Naive thymus-derived CD8-positive, alpha-beta T cell (primary cell): ENCODE measurements around the gene MRPL47. TPM values are rescaled to one million over a fixed set of nuclear protein-coding genes. Genes with fewer than 3 reads are reported as not detected.

Source experiments
- ATAC-seq, 2 donors: fragments of 150-1000 bp; cut with Tn5 transposase in 1 of 2; sonication (Bioruptor Pico), chemical (Tn5 transposase) in 1 of 2; 1 replicate in 1 of 2; 2 replicates in 1 of 2; pipeline ENCODE4 v1.10.0; 2021; ENCODE audit warnings: mild to moderate bottlenecking in 2 of 2, moderate library complexity in 2 of 2
- POLR2A ChIA-PET: fragments of 350-600 bp; sonication (Branson Sonifier 250); formaldehyde crosslinking; loops from one replicate; lab custom pipeline; 2021; ENCODE audit warnings: antibody characterized with exemption; lab: Charles Lee
- DNase-seq, 10 donors: peaks; one replicate each; pipeline versions ENCODE4 v3.0.0 to v3.0.0-alpha.2; 2020 to 2022
- H3K27ac Mint-ChIP-seq, 10 donors: one replicate each; pipeline ENCODE4 v1.8.0; 2020 to 2022; ENCODE audit warnings: mild to moderate bottlenecking in 10 of 10, mixed read lengths in 10 of 10, moderate library complexity in 4 of 10, inconsistent platforms in 1 of 10
- H3K27me3 Mint-ChIP-seq, 5 donors: one replicate each; pipeline ENCODE4 v1.8.0; 2021 to 2022; ENCODE audit warnings: mixed read lengths in 5 of 5
- H3K36me3 Mint-ChIP-seq, 3 donors: one replicate each; pipeline ENCODE4 v1.8.0; 2020 to 2022; ENCODE audit warnings: mixed read lengths in 3 of 3, mild to moderate bottlenecking in 2 of 3, inconsistent platforms in 1 of 3
- H3K4me1 Mint-ChIP-seq, 4 donors: one replicate each; pipeline ENCODE4 v1.8.0; 2021 to 2022; ENCODE audit warnings: mixed read lengths in 4 of 4
- H3K4me3 Mint-ChIP-seq, 10 donors: one replicate each; pipeline ENCODE4 v1.8.0; 2020 to 2022; ENCODE audit warnings: mild to moderate bottlenecking in 10 of 10, mixed read lengths in 10 of 10, moderate library complexity in 6 of 10, inconsistent platforms in 1 of 10
- H3K9me3 Mint-ChIP-seq, 9 donors: one replicate each; pipeline ENCODE4 v1.8.0; 2020 to 2022; ENCODE audit warnings: mixed read lengths in 9 of 9, mild to moderate bottlenecking in 3 of 9, inconsistent platforms in 1 of 9, moderate library complexity in 1 of 9
- polyA plus RNA-seq, 3 donors: library from polyadenylated mRNA; unstranded; fragments of 300-500 nt; fragmentation: Illumina TruSeq; gene quantifications; one replicate each; pipeline ENCODE4 v1.2.3, GENCODE V29; 2021
- total RNA-seq, 8 experiments: library from RNA in 2 of 8; stranded (reverse) in 2 of 8; gene quantifications; one replicate each; pipeline ENCODE4 v1.2.3 and lab custom pipeline; 2021 to 2026

MRPL47 gene
- total and polyA plus RNA-seq, 5 experiments from 2014 or later, result 23.6 to 51.4 (median 47.1) TPM

DNA sequence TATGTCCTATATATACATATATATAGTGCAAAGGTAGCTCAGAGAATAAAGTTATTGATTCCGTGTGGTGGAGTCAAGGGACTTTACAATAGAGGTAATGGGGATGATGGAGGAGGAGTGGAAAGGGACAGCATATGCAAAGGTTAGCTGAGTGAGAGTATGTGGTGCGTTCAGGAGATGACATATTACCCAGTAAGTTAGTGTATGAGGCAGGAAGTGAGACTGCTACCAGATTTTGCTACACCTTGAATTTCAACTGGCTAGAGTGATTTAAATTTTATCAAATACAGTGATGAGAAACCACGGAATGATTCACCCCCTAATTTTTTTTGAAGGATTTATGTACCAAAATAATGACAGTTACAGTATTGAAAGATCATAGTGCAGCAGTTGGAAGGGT is 38.9 kb downstream of the MRPL47 start:
- no peaks in the 10 kb centered on the region for H3K9me3 Mint-ChIP-seq
- H3K4me3 Mint-ChIP-seq, result peak overlapping the region in 3 of 10 donors; percentile 0 to 43 (median 14)
- peaks cover 0 to 11% (median 0%) of the 10 kb centered on the region in 3 donors for H3K36me3 Mint-ChIP-seq
- DNase-seq, result no peak
- H3K27ac Mint-ChIP-seq, result peak overlapping the region in 5 of 10 donors; percentile 34 to 85 (median 49)
- ATAC-seq, result no peak
- H3K27me3 Mint-ChIP-seq, result peaks cover 0 to 3% (median 0%) of the 10 kb centered on the region in 5 donors
- peaks cover 18 to 43% (median 41%) of the 10 kb centered on the region in 4 donors for H3K4me1 Mint-ChIP-seq
- POLR2A ChIA-PET, result no interaction called here

DNA sequence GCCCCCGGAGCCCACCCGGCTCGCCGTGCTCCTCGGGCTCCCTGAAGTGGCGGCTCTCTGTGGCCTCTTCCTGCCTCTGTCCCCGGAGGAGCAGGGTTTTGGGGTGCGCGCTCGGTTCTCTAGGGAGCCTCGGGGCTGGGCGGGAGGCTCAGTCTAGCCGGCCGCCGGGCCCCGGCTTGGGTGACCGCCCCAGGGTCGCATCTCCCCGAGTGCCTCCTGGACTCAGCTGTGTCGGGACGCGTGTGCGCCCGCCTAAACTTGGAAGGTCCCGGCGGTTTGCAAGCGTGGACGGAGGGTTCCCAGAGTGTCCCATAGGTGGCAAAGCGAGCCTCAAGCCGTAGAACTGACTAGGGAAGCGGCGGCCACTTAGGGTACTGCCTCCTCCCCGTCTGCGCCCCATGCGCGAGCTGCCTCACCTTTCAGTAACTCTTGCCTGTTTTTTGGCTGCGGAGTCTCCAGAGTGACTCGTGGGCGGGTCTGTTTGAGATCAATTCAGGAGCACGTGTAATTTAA is 41.1 kb downstream of the MRPL47 start:
- H3K27me3 Mint-ChIP-seq, result peaks cover 0 to 3% (median 0%) of the 10 kb centered on the region in 5 donors
- peaks cover 16 to 39% (median 39%) of the 10 kb centered on the region in 4 donors for H3K4me1 Mint-ChIP-seq
- no peaks in the 10 kb centered on the region for H3K36me3 Mint-ChIP-seq
- peak overlapping the region; percentile 85 to 96 (median 92) for H3K27ac Mint-ChIP-seq
- H3K9me3 Mint-ChIP-seq, result no peaks in the 10 kb centered on the region
- H3K4me3 Mint-ChIP-seq, result peak overlapping the region; percentile 90 to 99 (median 98)
- ATAC-seq (peak; percentile 59 to 66), DNase-seq (peak; percentile 48 to 79 (median 58))
- POLR2A ChIA-PET, result interaction anchor here (0.5 to 1.3 kb wide), 2 partner anchors 18 to 89 kb away, joined by 3 read pairs; partner anchors contain the start of gene USP13

DNA sequence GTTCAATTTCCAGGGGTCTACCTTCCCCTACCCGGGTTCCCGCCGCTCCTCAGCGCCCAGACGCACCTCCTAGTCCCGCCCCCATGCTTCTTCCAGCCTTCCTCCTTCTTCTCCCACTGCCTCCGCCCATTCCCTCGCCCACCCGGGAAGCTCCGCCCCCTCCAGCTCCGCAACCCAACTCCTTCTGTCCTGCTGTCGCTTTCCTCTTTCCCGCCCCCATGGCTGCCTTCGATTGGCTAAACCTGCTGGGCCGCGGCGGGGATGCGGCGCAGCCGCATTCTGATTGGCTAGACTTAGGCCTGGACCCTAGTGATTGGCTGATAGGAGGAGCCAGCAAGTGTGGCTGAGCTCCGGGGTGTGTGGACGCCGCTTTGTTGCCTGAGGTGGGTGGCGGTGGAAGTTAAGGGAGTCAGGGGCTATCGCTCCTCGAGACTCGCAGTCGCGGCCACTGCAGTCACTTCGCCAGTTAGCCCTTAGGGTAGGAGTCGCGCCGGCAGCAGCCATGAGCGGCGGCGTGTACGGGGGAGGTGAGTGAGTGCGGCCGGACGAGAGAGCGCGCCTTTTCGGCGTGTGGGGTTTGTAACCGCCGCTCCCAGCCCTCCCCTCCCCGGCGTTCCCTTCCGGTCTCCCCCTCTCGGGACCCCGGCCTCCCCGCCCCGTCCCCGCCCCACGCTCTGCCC is 41.7 kb downstream of the MRPL47 start, which contains the start of gene ACTL6A:
TSS of gene ACTL6A (plus strand) at position 336 of the 680 bp plus-strand sequence. CDS start at position 503, 167 bp downstream.
- no peaks in the 10 kb centered on the region for H3K36me3 Mint-ChIP-seq
- POLR2A ChIA-PET, result interaction anchor here (0.6 to 1.8 kb wide), 6 partner anchors 11 to 414 kb away, joined by 3 to 9 read pairs (median 4); partner anchors contain the start of genes MFN1, MRPL47, NDUFB5 and PIK3CA
- peaks cover 0 to 3% (median 0%) of the 10 kb centered on the region in 5 donors for H3K27me3 Mint-ChIP-seq
- peak within 1 kb of the TSS; percentile 89 to 97 (median 96) for H3K27ac Mint-ChIP-seq
- H3K4me3 Mint-ChIP-seq, result peak within 1 kb of the TSS; percentile 95 to 99 (median 98)
- no peaks in the 10 kb centered on the region for H3K9me3 Mint-ChIP-seq
- ATAC-seq, result peak; percentile 93 to 94
- peak; percentile 92 to 99 (median 96) for DNase-seq
- H3K4me1 Mint-ChIP-seq, result peaks cover 16 to 38% (median 37%) of the 10 kb centered on the region in 4 donors

DNA sequence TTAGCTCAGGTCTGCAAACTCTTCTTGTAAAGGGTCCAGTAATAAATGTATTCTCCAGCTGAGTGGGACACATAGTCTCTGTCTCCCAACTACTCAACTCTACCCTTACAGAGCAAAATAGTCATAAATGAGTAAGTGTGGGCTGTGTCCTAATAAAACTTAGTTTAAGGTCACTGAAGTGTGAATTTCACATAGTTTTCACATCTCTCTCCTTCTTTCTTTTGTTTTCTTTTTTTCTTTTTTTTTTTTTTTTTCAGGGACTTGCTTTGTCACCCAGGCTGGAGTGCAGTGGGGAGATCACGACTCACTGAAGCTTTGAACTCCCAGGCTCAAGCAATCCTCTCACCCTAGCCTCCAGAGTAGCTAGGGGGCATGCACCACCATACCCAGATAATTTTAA is 43.6 kb downstream of the MRPL47 start:
- H3K27ac Mint-ChIP-seq, result no peak overlapping the region
- ATAC-seq (no peak), DNase-seq (no peak)
- H3K4me1 Mint-ChIP-seq, result peaks cover 11 to 32% (median 29%) of the 10 kb centered on the region in 4 donors
- no peaks in the 10 kb centered on the region for H3K36me3 Mint-ChIP-seq
- H3K4me3 Mint-ChIP-seq, result no peak overlapping the region
- POLR2A ChIA-PET, result interaction anchor here (0.6 to 0.7 kb wide), 2 partner anchors 237 to 490 kb away, joined by 3 to 4 read pairs; no protein-coding TSS in a partner anchor
- H3K9me3 Mint-ChIP-seq, result no peaks in the 10 kb centered on the region
- peaks cover 0 to 3% (median 0%) of the 10 kb centered on the region in 5 donors for H3K27me3 Mint-ChIP-seq

DNA sequence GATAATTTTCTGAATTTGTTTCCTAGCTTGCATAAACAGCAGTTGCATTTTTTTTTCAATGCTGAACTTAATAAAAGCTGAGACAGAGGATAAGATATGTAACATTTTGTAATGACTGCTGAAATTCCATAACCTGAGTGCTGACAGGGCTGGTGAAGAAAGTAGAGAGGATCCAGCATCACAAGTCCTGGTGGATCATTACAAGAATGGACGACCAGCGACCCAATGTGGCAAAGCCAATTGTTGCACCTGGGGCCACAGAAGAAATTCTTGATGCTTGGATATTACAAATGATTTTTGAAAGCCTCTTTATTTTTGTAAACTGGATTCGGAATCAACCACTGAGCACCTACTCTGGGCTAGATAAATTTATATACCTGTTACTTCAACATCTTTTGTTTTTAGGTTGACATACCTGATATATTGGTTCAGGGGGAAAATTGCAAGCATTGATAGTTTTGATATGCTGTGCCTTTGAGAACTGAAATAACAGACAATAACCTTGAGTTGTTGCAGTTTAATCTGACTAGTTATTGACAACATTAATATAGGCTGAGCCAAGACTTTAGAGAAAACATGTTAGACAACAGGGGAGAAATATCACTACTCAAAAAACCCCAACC is 45.6 kb downstream of the MRPL47 start:
- no peak for ATAC-seq
- peak in 6 of 10 donors; percentile 6 to 37 (median 15) for DNase-seq
- H3K27ac Mint-ChIP-seq, result no peak overlapping the region
- POLR2A ChIA-PET, result no interaction called here
- peaks cover 6 to 15% (median 11%) of the 10 kb centered on the region in 4 donors for H3K4me1 Mint-ChIP-seq
- H3K4me3 Mint-ChIP-seq, result no peak overlapping the region
- no peaks in the 10 kb centered on the region for H3K36me3 Mint-ChIP-seq
- H3K9me3 Mint-ChIP-seq, result no peaks in the 10 kb centered on the region
- peaks cover 0 to 4% (median 2%) of the 10 kb centered on the region in 5 donors for H3K27me3 Mint-ChIP-seq

DNA sequence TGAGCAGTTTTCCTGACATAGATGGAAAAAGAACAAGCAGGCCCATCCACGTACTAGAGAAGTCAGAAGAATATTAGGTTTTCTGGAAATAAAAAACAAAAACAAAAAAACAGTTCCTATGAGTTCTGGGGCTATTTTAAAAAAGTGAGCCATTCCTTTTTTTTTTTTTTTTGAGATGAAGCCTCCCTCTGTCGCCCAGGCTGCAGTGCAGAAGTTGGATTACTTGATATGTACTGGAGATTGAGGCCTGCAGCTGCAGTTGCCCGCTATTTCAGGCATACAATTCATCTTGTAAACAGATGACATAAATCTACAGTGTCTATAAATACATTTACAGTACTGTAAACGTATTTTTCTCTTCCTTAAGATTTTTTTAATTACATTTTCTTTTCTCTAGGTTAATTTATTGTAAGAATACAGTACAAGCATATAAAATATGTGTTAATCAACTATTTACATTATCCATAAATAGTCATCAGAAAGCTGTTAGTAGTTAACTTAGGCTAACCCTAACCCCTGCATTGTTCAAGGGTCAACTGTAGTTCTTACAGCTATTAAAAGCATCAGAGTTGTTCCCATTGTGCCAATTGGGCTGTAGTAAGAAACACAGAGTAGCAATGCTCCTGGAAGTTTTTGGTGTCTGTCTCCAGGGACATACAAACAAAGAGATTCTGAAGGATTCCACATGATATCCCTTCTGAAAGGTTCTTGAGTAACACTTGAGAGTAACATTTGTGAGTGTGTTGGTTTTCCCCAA is 52.9 kb downstream of the MRPL47 start:
- H3K4me1 Mint-ChIP-seq, result no peaks in the 10 kb centered on the region
- DNase-seq, result no peak

DNA sequence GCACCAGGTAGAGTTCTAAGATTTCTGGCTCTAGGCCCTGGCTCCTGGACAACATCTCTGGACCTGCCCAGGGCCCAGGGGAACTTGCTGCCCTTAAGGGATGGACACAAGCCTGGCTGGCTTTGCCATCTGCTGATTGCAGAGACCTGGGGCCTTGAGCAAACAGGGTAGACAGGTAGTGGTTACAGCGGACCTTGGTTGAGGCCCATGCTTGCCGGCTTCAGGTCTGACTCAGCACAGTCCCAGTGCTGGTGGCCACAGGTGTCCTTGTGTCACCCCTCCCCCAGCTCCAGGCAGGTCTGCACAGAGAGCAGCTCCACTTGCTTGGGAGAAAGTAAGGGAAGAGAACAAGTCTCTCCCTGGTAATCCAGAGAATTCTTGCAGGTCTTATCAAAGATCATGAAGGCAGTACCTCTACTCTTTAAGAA is 57.6 kb downstream of the MRPL47 start:
- Mint-ChIP-seq H3K9me3 (no peaks in the 10 kb centered on the region), H3K36me3 (no peaks in the 10 kb centered on the region), H3K27me3 (peaks cover 0 to 11% (median 4%) of the 10 kb centered on the region in 5 donors), H3K4me3 (no peak overlapping the region), H3K27ac (no peak overlapping the region), H3K4me1 (no peaks in the 10 kb centered on the region)
- ATAC-seq, result no peak
- DNase-seq, result no peak
- POLR2A ChIA-PET, result no interaction called here

More for the DNA sequence above, 52.9 kb downstream of the MRPL47 start:
- H3K4me3 Mint-ChIP-seq, result no peak overlapping the region
- no peak for ATAC-seq
- H3K27me3 Mint-ChIP-seq, result peaks cover 0 to 4% (median 0%) of the 10 kb centered on the region in 5 donors
- H3K9me3 Mint-ChIP-seq, result no peaks in the 10 kb centered on the region
- H3K36me3 Mint-ChIP-seq, result no peaks in the 10 kb centered on the region
- POLR2A ChIA-PET, result interaction anchor here (0.7 kb wide), 1 partner anchor 11 kb away, joined by 4 read pairs; no protein-coding TSS in a partner anchor
- no peak overlapping the region for H3K27ac Mint-ChIP-seq

DNA sequence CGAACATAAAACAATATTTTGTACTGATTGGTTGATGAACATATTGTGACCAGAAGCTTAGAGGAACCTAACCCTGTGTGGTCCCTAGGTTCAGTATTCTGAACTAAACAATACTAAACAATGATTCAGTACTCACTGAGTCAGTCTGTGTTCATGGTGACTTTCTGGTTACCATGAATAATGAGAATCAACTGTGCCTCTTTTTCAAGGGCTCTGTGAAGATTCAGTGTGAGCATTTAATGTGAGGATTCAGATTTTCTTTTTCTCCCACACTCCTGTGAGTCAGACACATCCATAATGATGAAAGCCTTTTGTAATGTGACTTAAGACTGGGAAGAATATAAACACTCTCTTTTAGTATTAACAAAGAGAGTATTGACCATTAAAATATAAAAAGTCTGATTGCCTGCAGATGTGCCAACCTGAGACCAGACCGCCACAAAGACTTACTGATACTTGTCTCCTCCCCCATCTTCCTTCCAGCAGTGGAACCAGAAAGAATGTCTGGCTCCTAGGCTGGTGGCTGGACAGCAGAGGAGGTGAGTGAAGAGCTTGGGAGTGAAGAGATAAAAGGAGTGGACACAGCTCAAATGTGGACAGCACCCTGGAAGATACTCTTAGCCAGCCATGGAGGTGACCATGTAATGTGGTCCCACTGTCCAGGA is 59.3 kb downstream of the MRPL47 start:
- no peak for ATAC-seq
- POLR2A ChIA-PET, result no interaction called here
- H3K36me3 Mint-ChIP-seq, result no peaks in the 10 kb centered on the region
- no peaks in the 10 kb centered on the region for H3K4me1 Mint-ChIP-seq
- peaks cover 2 to 14% (median 2%) of the 10 kb centered on the region in 5 donors for H3K27me3 Mint-ChIP-seq
- H3K4me3 Mint-ChIP-seq, result no peak overlapping the region
- H3K9me3 Mint-ChIP-seq, result no peaks in the 10 kb centered on the region
- DNase-seq, result no peak
- H3K27ac Mint-ChIP-seq, result no peak overlapping the region

DNA sequence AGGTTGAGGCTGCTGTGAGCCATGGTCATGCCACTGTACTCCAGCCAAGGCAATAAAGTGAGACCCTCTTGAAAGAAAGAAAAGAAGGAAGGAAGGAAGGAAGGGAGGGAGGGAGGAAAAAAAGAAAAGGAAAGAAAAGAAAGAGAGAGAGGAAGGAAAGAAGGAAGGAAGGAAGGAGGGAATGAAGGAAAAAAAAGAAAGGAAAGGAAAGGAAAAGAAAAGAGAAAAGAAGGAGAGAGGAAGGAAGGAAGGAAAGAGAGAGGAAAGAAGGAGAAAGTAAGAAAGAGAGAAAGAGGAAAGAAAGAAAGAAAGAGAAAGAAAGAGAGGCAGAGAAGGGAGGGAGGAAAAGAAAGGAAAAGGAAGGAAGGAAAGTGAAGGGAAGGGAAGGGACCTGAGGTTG is 62.1 kb downstream of the MRPL47 start:
- no peak for DNase-seq
- Mint-ChIP-seq H3K27me3 (peaks cover 2 to 17% (median 2%) of the 10 kb centered on the region in 5 donors), H3K4me3 (no peak overlapping the region), H3K9me3 (no peaks in the 10 kb centered on the region), H3K36me3 (no peaks in the 10 kb centered on the region), H3K4me1 (no peaks in the 10 kb centered on the region), H3K27ac (no peak overlapping the region)
- POLR2A ChIA-PET, result no interaction called here
- no peak for ATAC-seq

DNA sequence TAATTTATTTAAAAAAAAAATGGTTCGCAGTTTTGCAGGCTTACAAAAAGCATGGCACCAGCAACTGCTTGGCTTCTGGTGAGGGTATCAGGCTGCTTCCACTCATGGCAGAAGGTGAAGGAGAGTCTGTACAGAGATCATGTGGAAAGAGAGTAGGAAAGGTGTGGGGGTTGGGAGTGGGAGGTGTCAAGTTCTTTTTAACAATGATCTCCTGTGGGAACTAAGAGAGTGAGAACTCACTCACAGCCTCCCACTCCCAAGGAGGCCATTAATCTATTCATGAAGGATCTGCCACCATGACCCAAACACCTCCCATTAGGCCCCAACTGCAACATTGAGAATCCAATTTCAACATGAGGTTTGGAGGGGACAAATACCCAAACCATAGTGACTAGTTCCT is 62.8 kb downstream of the MRPL47 start:
- Mint-ChIP-seq H3K4me1 (no peaks in the 10 kb centered on the region), H3K9me3 (no peaks in the 10 kb centered on the region), H3K36me3 (no peaks in the 10 kb centered on the region), H3K27ac (no peak overlapping the region), H3K4me3 (no peak overlapping the region), H3K27me3 (peaks cover 2 to 17% (median 2%) of the 10 kb centered on the region in 5 donors)
- ATAC-seq (no peak), DNase-seq (no peak)
- POLR2A ChIA-PET, result no interaction called here

DNA sequence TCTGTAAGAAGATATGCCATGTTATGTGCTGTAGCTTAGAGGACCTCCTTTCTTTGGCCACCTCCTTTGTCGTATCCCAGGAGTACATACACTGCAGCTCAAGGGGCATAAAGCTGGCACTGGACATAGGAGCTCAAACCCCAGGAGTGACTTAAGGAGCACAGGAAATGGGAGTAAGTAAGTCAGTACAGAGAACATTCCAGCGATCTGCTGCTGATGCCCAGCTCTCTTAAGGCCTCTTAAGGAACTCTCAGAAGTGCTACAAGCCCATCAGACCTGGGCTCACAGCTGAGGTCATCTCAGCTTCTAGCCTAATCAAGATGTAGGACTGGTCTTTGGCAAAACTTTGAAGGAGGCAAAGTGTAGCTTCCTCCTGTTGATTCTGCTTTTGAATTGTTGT is 63.3 kb downstream of the MRPL47 start:
- Mint-ChIP-seq H3K27me3 (peaks cover 2 to 17% (median 2%) of the 10 kb centered on the region in 5 donors), H3K4me3 (no peak overlapping the region), H3K9me3 (no peaks in the 10 kb centered on the region), H3K36me3 (no peaks in the 10 kb centered on the region), H3K27ac (no peak overlapping the region), H3K4me1 (no peaks in the 10 kb centered on the region)
- ATAC-seq, result no peak
- POLR2A ChIA-PET, result no interaction called here
- no peak for DNase-seq
